GM20000 (cell line): ENCODE measurements around the gene TBC1D12.

Experiments used
- DNase-seq: peaks from one replicate; pipeline ENCODE4 v3.0.0; 2012; ENCODE audit warnings: low spot score
- TF ChIP-seq, protein P1 (sequence below): IDR thresholded peaks from 2 replicates; pipeline ENCODE4 v1.5.1; 2012; ENCODE audit warnings: mild to moderate bottlenecking, control low read depth; ENCODE audit errors: extremely low read depth, missing control alignments

Gene TBC1D12

DNA sequence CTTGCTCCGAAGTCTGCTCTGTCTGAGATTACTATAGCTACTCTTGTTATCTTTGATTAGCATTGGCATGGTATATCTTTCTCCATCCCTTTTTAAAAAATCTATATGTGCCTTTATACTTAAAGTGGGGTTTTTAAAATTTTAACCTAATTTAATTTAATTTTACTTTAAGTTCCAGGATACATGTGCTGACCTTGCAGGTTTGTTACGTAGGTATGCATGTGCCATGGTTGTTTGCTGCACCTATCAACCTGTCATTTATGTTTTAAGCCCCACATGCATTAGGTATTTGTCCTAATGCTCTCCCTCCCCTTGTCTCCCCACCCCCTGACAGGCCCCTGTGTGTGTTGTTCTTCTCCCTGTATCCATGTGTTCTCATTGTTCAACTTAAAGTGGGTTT, 54.6 kb downstream of the TBC1D12 start:
- no peak for DNase-seq
- TF ChIP-seq, protein P1, sequence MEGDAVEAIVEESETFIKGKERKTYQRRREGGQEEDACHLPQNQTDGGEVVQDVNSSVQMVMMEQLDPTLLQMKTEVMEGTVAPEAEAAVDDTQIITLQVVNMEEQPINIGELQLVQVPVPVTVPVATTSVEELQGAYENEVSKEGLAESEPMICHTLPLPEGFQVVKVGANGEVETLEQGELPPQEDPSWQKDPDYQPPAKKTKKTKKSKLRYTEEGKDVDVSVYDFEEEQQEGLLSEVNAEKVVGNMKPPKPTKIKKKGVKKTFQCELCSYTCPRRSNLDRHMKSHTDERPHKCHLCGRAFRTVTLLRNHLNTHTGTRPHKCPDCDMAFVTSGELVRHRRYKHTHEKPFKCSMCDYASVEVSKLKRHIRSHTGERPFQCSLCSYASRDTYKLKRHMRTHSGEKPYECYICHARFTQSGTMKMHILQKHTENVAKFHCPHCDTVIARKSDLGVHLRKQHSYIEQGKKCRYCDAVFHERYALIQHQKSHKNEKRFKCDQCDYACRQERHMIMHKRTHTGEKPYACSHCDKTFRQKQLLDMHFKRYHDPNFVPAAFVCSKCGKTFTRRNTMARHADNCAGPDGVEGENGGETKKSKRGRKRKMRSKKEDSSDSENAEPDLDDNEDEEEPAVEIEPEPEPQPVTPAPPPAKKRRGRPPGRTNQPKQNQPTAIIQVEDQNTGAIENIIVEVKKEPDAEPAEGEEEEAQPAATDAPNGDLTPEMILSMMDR: no peak

DNA sequence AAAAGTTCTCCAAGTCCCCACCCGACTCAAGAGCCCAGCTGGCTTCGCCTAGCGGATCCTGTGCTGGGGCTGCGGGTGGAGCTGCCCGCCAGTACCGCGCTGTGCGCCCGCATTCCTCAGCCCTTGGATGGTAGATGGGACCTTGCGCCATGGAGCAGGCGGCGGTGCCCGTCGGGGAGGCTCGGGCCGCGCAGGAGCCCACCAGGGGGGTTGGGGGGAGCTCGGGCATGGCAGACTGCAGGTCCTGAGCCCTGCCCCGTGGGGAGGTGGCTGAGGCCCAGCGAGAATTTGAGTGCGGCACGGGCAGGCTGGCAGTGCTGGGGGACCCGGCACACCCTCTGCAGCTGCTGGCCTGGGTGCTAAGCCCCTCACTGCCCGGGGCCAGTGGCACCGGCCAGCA, 57.0 kb downstream of the TBC1D12 start:
- TF ChIP-seq, protein P1: no peak
- DNase-seq: no peak

DNA sequence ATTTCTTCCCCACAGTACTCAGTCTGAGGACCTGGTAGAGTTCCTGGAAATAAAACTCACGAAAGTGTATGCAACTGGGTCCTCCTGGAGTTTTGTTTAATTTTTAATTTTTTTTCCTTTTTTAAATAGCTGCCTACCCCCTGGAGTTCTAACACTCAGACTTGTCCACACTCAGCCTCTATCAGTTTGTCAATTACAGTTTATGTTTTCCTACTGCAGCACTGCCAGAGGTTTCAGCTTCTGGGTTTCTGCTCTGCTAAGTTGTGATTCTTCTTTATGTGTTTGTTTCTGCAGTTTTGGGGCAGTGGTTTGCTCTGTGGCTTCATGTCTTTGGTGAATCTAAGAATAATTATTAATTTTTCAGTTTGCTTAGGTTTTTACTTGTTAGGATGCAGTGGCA, 59.2 kb downstream of the TBC1D12 start:
- no peak for DNase-seq
- TF ChIP-seq, protein P1: no peak

DNA sequence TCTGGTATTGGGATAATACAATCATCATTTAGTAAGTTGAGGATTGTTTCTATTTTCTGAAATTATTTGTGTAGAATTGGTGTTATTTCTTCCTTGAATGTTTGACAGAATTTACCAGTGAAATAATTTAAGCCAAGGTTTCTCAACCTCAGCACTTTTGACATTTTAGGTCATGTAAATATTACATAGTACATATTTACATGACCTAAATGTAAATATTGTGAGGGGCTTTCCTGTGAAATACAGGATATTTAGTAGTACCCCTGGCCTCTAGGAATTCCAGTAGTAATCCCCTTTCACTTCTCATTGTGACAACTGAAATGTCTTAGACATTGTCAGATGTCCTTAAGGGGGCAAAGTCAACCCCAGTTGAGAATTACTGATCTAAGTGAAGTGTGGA, 59.8 kb downstream of the TBC1D12 start:
- TF ChIP-seq, protein P1: no peak
- DNase-seq: no peak

DNA sequence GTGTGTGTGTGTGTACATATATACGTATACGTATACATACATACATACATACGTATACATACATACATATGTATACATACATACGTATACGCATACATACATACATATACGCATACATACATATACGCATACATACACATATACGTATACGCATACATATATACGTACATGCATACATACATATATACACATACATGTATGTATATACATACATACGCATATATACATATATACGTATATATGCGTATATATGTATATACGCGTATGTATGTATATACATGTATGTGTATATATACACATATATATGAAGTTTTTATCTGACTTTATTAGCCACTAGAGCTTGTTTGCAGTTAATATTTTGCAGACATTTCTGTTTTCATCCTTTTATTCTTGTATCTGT, 63.3 kb downstream of the TBC1D12 start:
- no peak for DNase-seq
- TF ChIP-seq, protein P1: no peak

DNA sequence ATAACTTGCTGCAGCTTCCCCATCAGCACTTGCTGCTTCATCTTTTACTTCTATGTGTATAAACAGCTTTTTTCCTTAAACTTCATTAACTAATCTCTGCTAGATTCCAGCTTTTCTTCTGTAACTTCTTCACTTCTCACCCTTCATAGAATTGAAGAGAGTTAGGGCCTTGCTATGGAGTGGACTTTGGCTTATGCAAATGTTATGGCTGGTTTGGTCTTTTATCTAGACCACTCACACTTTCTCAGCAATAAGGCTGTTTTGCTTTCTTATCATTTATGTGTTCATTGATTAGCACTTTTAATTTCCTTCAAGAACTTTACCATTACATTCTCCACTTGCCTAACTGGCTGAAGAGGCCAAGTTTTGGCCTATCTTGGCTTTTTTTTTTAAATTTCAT, 79.1 kb downstream of the TBC1D12 start:
- TF ChIP-seq, protein P1: no peak
- DNase-seq: no peak

DNA sequence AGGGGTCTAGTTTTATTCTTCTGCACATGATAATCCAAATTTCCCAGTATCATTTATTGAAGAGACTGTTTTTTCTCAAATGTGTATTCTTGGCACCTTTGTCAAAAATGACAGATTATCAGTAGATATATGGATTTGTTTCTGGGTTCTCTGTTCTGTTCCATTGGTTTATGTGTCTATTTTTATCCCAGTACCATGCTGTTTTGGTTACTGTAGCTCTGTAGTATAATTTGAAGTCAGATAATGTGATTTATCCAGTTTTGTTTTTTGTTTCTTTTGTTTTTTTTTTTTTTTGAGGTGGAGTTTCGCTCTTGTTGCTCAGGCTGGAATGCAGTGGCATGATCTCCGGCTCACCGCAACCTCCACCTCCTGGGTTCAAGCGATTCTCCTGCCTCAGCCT, 81.6 kb downstream of the TBC1D12 start:
- TF ChIP-seq, protein P1: no peak
- no peak for DNase-seq

DNA sequence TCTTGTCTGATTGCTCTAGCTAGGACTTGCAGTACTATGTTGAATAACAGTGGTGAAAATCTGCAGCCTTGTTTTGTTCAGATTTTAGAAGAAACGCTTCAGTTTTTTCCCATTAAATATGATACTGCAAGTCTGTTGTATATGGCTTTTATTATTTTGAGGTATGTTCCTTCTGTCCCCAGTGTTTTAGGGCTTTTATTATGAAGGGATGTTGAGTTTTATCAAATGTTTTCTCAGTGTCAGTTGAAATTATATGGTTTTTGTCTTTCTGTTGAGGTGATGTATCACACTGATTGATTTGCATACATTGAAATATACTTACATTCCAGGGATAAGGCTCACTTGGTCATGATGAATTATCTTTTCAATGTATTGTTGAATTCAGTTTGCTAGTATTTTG, 82.8 kb downstream of the TBC1D12 start:
- DNase-seq: no peak

More for the DNA sequence above, 82.8 kb downstream of the TBC1D12 start:
- TF ChIP-seq, protein P1: no peak
